Measurements from ENCODE around the gene ZMYM4. TPM values are rescaled to one million over a fixed set of nuclear protein-coding genes. Genes with fewer than 3 reads are reported as not detected.
A peak's percentile ranks its signal among the peaks of the same experiment; 100 is the strongest.

ZMYM4 gene
- total RNA-seq, 1 donor from 2014 or later: 9.6 TPM

DNA sequence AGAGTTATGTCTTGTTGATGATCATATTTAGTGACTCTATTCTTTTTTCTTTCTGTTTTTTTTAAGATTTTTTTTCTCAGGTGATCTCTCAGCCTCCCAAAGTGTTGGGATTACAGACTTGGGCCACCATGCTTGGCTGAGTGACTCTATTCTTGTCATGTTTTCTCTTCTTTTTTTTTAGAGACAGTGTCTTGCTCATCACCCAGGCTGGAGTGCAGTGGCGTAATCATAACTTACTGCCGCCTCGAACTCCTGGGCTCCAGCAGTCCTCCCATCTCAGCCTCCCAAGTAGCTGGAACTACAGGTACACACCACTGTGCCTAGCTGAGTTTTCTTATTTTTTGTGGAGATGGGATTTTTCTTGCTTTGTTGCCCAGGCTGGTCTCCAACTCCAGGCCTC, 36.9 kb downstream of the ZMYM4 start:
- H3K36me3 ChIP-seq: peaks cover 0 to 4% of the 10 kb centered on the region in 2 donors
- H3K4me1 ChIP-seq: peaks cover 0 to 9% of the 10 kb centered on the region in 2 donors
- H3K4me3 ChIP-seq: no peak overlapping the region
- peak overlapping the region in 1 of 2 donors; percentile 18 for H3K27ac ChIP-seq
- no peaks in the 10 kb centered on the region for H3K9me3 ChIP-seq
- H3K27me3 ChIP-seq: no peaks in the 10 kb centered on the region
- no peak for DNase-seq (ENCODE audit: low spot score in 2 of 2)
- TF ChIP-seq, protein P1, sequence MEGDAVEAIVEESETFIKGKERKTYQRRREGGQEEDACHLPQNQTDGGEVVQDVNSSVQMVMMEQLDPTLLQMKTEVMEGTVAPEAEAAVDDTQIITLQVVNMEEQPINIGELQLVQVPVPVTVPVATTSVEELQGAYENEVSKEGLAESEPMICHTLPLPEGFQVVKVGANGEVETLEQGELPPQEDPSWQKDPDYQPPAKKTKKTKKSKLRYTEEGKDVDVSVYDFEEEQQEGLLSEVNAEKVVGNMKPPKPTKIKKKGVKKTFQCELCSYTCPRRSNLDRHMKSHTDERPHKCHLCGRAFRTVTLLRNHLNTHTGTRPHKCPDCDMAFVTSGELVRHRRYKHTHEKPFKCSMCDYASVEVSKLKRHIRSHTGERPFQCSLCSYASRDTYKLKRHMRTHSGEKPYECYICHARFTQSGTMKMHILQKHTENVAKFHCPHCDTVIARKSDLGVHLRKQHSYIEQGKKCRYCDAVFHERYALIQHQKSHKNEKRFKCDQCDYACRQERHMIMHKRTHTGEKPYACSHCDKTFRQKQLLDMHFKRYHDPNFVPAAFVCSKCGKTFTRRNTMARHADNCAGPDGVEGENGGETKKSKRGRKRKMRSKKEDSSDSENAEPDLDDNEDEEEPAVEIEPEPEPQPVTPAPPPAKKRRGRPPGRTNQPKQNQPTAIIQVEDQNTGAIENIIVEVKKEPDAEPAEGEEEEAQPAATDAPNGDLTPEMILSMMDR (IDR thresholded peaks at IDR 0.05): no peak
- intact Hi-C loops (cut with DNase I): no loop called here

GRCh38 chr1:35315649-35316048, 47.1 kb downstream of the ZMYM4 start:
- H3K9me3 ChIP-seq: no peaks in the 10 kb centered on the region
- H3K4me3 ChIP-seq: no peak overlapping the region
- no peak for DNase-seq (ENCODE audit: low spot score in 2 of 2)
- H3K27me3 ChIP-seq: no peaks in the 10 kb centered on the region
- peaks cover 0 to 7% of the 10 kb centered on the region in 2 donors for H3K36me3 ChIP-seq
- H3K4me1 ChIP-seq: peaks cover 0 to 11% of the 10 kb centered on the region in 2 donors
- H3K27ac ChIP-seq: no peak overlapping the region
- TF ChIP-seq, protein P1 (IDR thresholded peaks at IDR 0.05): no peak
- intact Hi-C loops (cut with DNase I): no loop called here

GRCh38 chr1:35316264-35316663, 47.8 kb downstream of the ZMYM4 start:
- Histone ChIP-seq H3K36me3 (peaks cover 0 to 1% of the 10 kb centered on the region in 2 donors), H3K9me3 (no peaks in the 10 kb centered on the region), H3K4me3 (no peak overlapping the region), H3K27ac (no peak overlapping the region), H3K4me1 (peaks cover 0 to 15% of the 10 kb centered on the region in 2 donors), H3K27me3 (no peaks in the 10 kb centered on the region)
- TF ChIP-seq, protein P1 (IDR thresholded peaks at IDR 0.05): no peak
- intact Hi-C loops (cut with DNase I): no loop called here
- DNase-seq (ENCODE audit: low spot score in 2 of 2): no peak

- Histone ChIP-seq H3K4me1 (peaks cover 0 to 23% of the 10 kb centered on the region in 2 donors), H3K36me3 (no peaks in the 10 kb centered on the region), H3K9me3 (no peaks in the 10 kb centered on the region), H3K4me3 (no peak overlapping the region), H3K27me3 (no peaks in the 10 kb centered on the region), H3K27ac (peak overlapping the region; percentile 42 to 52)
- intact Hi-C loops (cut with DNase I): loop anchor here (5.0 kb wide), 1 partner anchor 53 kb away; the partner anchor contains the start of gene ZMYM4
- TF ChIP-seq, protein P1 (IDR thresholded peaks at IDR 0.05): no peak
- DNase-seq (ENCODE audit: low spot score in 2 of 2): peak in 1 of 2 donors; percentile 77
Measured at GRCh38 chr1:35319988-35320713, 51.6 kb downstream of the ZMYM4 start.

DNA sequence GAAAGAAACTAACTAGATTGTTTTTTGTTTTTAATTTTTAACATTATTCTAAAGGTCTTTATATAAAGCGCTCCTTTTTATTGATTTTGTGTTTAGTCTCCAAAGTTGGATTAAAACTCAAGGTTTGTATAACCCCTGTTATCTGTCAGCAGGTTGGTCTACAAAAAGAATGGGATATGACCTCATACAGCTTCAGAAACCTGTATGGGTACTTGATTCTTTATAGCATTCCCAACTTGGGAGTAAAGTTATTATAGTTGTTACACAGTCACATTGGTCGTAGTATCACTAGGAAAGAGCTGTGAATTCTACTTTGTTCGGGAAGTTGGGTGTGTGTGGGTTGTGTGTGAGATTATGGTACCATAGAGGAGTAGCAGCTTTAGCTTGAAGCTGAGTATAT, 52.4 kb downstream of the ZMYM4 start:
- TF ChIP-seq, protein P1 (IDR thresholded peaks at IDR 0.05): no peak
- Histone ChIP-seq H3K36me3 (no peaks in the 10 kb centered on the region), H3K27ac (peak overlapping the region in 1 of 2 donors; percentile 27), H3K9me3 (no peaks in the 10 kb centered on the region), H3K4me3 (no peak overlapping the region), H3K27me3 (no peaks in the 10 kb centered on the region), H3K4me1 (peaks cover 0 to 24% of the 10 kb centered on the region in 2 donors)
- DNase-seq (ENCODE audit: low spot score in 2 of 2): no peak
- intact Hi-C loops (cut with DNase I): loop anchor here (5.0 kb wide), 1 partner anchor 54 kb away; the partner anchor contains the start of gene ZMYM4
